Panc1 (cell line): ENCODE results near the gene KIAA1755. TPM values are rescaled to one million over a fixed set of nuclear protein-coding genes. Genes with fewer than 3 reads are reported as not detected.

Experiments used
- ATAC-seq: fragments of 200-7000 bp; cut with Tn5 transposase; 2 replicates; pipeline ENCODE4 v1.9.1; 2020; ENCODE audit warnings: mild to moderate bottlenecking, moderate library complexity
- BruUV-seq: library from RNA; stranded (reverse); fragments of 400-500 nt; replicated peaks from 2 replicates; lab custom pipeline; 2021; lab: Mats Ljungman, UMichigan
- CTCF ChIA-PET: fragments of 300-600 bp; sonication (Branson Sonifier 250); formaldehyde crosslinking; loops from one replicate; lab custom pipeline; 2022; ENCODE audit warnings: antibody characterized with exemption; lab: Charles Lee
- POLR2A ChIA-PET: fragments of 300-600 bp; sonication (Branson Sonifier 250); formaldehyde crosslinking; loops from one replicate; lab custom pipeline; 2022; ENCODE audit warnings: antibody characterized with exemption; lab: Charles Lee
- DNase-seq: peaks from one replicate; pipeline ENCODE4 v3.0.0-alpha.2; 2010; ENCODE audit warnings: low read depth, low spot score
- H3K27ac ChIP-seq: 2 replicates; pipeline ENCODE4 v1.5.1; 2011; ENCODE audit warnings: mild to moderate bottlenecking, low read length, inconsistent platforms
- H3K27me3 ChIP-seq: fragments of 200-500 bp; sonication (Bioruptor generic); 2 replicates; pipeline ENCODE4 v1.6.0; 2014; ENCODE audit warnings: low read length, inconsistent platforms; ENCODE audit not compliant: control insufficient read depth, insufficient read depth
- H3K36me3 ChIP-seq: fragments of 200-500 bp; sonication (Bioruptor generic); 2 replicates; pipeline ENCODE4 v1.5.1; 2014; ENCODE audit warnings: inconsistent platforms, mild to moderate bottlenecking, low read length, moderate library complexity; ENCODE audit not compliant: control insufficient read depth, insufficient read depth
- H3K4me1 ChIP-seq: 2 replicates; pipeline ENCODE4 v1.5.1; 2011; ENCODE audit warnings: inconsistent platforms, mild to moderate bottlenecking, low read length, moderate library complexity; ENCODE audit not compliant: control insufficient read depth, insufficient read depth
- H3K4me3 ChIP-seq, 2 experiments: 2 replicates each; pipeline ENCODE4 v1.5.1; 2011 to 2012; ENCODE audit warnings: low read depth in 2 of 2, low read length in 2 of 2, mild to moderate bottlenecking in 2 of 2, inconsistent platforms in 1 of 2, moderate library complexity in 1 of 2
- H3K9me3 ChIP-seq: fragments of 200-500 bp; sonication (Bioruptor generic); 2 replicates; pipeline ENCODE4 v1.5.1; 2014; ENCODE audit warnings: low read depth, mild to moderate bottlenecking, inconsistent platforms, low read length, moderate library complexity; ENCODE audit not compliant: control insufficient read depth, insufficient read depth
- POLR2AphosphoS5 ChIP-seq: IDR thresholded peaks from 2 replicates; pipeline ENCODE4 v1.6.1; 2012; ENCODE audit warnings: mild to moderate bottlenecking, low read depth, low read length, moderate library complexity
- REST ChIP-seq, 2 experiments: IDR thresholded peaks; 2 replicates each; pipeline ENCODE4 v1.6.1; 2011 to 2012; ENCODE audit warnings: low read depth in 2 of 2, control low read depth in 1 of 2, low read length in 1 of 2, mild to moderate bottlenecking in 1 of 2, moderate library complexity in 1 of 2; ENCODE audit not compliant: insufficient read depth in 1 of 2
- SIN3A ChIP-seq: IDR thresholded peaks from 2 replicates; pipeline ENCODE4 v1.6.1; 2012; ENCODE audit warnings: low read depth, mild to moderate bottlenecking, low read length, moderate library complexity, borderline replicate concordance; ENCODE audit not compliant: insufficient read depth
- TCF7L2 ChIP-seq: IDR thresholded peaks from 2 replicates; pipeline ENCODE4 v1.6.1; 2011; ENCODE audit warnings: mild to moderate bottlenecking, low read depth, low read length, inconsistent platforms
- in situ Hi-C: cut with HindIII; loops from 2 replicates; pipeline ENCODE4 v1.10.0; 2016; ENCODE audit warnings: low sequenced_read_pairs, low pct_unique_long_range_greater_than_20kb
- intact Hi-C: fragments of 100-400 bp; cut with micrococcal nuclease; formaldehyde crosslinking; loops from one replicate; pipeline ENCODE4 v1.10.0; 2022; ENCODE audit not compliant: unreplicated experiment
- total RNA-seq: library from RNA; stranded (reverse); gene quantifications from one replicate; pipeline ENCODE4 v1.2.1, GENCODE V29; 2021; ENCODE audit not compliant: unreplicated experiment
- TF ChIP-seq, protein P1 (sequence below): fragments of 450-650 bp; IDR thresholded peaks from 2 replicates; pipeline ENCODE4 v1.5.1; 2017; ENCODE audit warnings: mild to moderate bottlenecking

KIAA1755 gene
- total RNA-seq, 1 experiment from 2014 or later = 0.08 TPM

DNA sequence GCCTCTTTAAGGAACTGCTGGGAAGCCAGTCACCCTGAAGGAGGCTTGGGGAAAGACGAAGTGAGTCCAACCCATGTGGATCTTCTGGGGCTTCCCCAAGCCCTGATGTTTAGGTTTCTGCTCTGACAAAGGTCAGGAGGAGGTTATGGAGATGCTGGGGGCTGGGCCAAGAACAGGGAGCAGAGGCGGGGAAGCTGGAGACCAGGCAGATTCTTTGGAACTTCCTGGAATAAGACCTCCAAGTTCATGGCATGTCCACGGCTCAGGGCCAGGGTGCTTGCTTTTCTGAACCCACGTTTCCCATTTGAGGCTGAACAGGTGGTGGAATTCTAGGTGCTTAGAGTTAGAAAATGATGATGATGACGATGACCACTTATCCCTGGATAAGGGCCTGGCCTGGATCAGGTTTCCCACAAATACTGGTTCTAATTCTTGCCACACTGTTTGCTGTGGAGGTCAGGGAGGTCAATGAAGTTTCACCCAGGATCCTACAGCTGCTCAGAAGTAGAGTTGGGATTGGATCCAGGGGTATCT lies 65.5 kb downstream of the KIAA1755 start:
- BruUV-seq = no TSS peak
- POLR2A ChIA-PET = no interaction called here
- no peaks in the 10 kb centered on the region for H3K9me3 ChIP-seq
- peaks cover 3% of the 10 kb centered on the region; the same call in 1 of the 2 replicates for H3K4me1 ChIP-seq
- CTCF ChIA-PET = no interaction called here
- ATAC-seq = no peak
- no peaks in the 10 kb centered on the region for H3K36me3 ChIP-seq
- in situ Hi-C loops (no loop called here), intact Hi-C loops (no loop called here)
- no peaks in the 10 kb centered on the region for H3K27me3 ChIP-seq
- no peak for DNase-seq
- no peak for TF ChIP-seq TCF7L2
- TF ChIP-seq SIN3A = no peak
- TF ChIP-seq, protein P1, sequence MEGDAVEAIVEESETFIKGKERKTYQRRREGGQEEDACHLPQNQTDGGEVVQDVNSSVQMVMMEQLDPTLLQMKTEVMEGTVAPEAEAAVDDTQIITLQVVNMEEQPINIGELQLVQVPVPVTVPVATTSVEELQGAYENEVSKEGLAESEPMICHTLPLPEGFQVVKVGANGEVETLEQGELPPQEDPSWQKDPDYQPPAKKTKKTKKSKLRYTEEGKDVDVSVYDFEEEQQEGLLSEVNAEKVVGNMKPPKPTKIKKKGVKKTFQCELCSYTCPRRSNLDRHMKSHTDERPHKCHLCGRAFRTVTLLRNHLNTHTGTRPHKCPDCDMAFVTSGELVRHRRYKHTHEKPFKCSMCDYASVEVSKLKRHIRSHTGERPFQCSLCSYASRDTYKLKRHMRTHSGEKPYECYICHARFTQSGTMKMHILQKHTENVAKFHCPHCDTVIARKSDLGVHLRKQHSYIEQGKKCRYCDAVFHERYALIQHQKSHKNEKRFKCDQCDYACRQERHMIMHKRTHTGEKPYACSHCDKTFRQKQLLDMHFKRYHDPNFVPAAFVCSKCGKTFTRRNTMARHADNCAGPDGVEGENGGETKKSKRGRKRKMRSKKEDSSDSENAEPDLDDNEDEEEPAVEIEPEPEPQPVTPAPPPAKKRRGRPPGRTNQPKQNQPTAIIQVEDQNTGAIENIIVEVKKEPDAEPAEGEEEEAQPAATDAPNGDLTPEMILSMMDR = no peak
- TF ChIP-seq REST (IDR thresholded peaks at IDR 0.05; ENCODE audit: insufficient read depth in 1 of 2, low read depth in 2 of 2, low read length in 1 of 2) = no peak
- no peak for TF ChIP-seq POLR2AphosphoS5
- no peak overlapping the region for H3K4me3 ChIP-seq
- H3K27ac ChIP-seq = no peak overlapping the region

GRCh38 chr20:38193586-38194105 lies 66.9 kb downstream of the KIAA1755 start:
- Histone ChIP-seq H3K36me3 (no peaks in the 10 kb centered on the region), H3K4me3 (no peak overlapping the region), H3K27me3 (no peaks in the 10 kb centered on the region), H3K27ac (no peak overlapping the region), H3K9me3 (no peaks in the 10 kb centered on the region), H3K4me1 (peaks cover 3% of the 10 kb centered on the region; the same call in 1 of the 2 replicates)
- BruUV-seq = no TSS peak
- ATAC-seq (no peak), DNase-seq (no peak)
- in situ Hi-C loops (no loop called here), intact Hi-C loops (no loop called here)
- CTCF ChIA-PET = no interaction called here
- POLR2A ChIA-PET = no interaction called here
- no peak for TF ChIP-seq TCF7L2
- TF ChIP-seq SIN3A = no peak
- TF ChIP-seq REST (IDR thresholded peaks at IDR 0.05; ENCODE audit: insufficient read depth in 1 of 2, low read depth in 2 of 2, low read length in 1 of 2) = no peak
- TF ChIP-seq, protein P1 = no peak
- no peak for TF ChIP-seq POLR2AphosphoS5
